ENCODE measurements around the gene SH2D4B.

SH2D4B gene

GRCh38 chr10:80672613-80673012, 134.9 kb downstream of the SH2D4B start:
- no peaks in the 10 kb centered on the region for H3K9me3 ChIP-seq
- no peak for TF ChIP-seq CTCF (IDR thresholded peaks at IDR 0.05)
- H3K27me3 ChIP-seq, result peaks cover 4% of the 10 kb centered on the region
- no peak overlapping the region for H3K4me3 ChIP-seq (ENCODE audit: low read depth in 1 of 2, low read length in 1 of 2)
- H3K4me1 ChIP-seq (ENCODE audit: control insufficient read depth in 1 of 2, insufficient read depth in 1 of 2, low read depth in 1 of 2, low read length in 1 of 2), result no peaks in the 10 kb centered on the region
- no peaks in the 10 kb centered on the region for H3K36me3 ChIP-seq
- H3K27ac ChIP-seq, result no peak overlapping the region

GRCh38 chr10:80674809-80675208, 137.1 kb downstream of the SH2D4B start:
- H3K4me1 ChIP-seq (ENCODE audit: control insufficient read depth in 1 of 2, insufficient read depth in 1 of 2, low read depth in 1 of 2, low read length in 1 of 2), result no peaks in the 10 kb centered on the region
- H3K4me3 ChIP-seq (ENCODE audit: low read depth in 1 of 2, low read length in 1 of 2), result no peak overlapping the region
- no peaks in the 10 kb centered on the region for H3K36me3 ChIP-seq
- no peak overlapping the region for H3K27ac ChIP-seq
- no peak for TF ChIP-seq CTCF (IDR thresholded peaks at IDR 0.05)
- H3K27me3 ChIP-seq, result peaks cover 12% of the 10 kb centered on the region
- H3K9me3 ChIP-seq, result no peaks in the 10 kb centered on the region

- Histone ChIP-seq H3K9me3 (no peaks in the 10 kb centered on the region), H3K4me1 (ENCODE audit: control insufficient read depth in 1 of 2, insufficient read depth in 1 of 2, low read depth in 1 of 2, low read length in 1 of 2) (no peaks in the 10 kb centered on the region), H3K27ac (no peak overlapping the region), H3K36me3 (no peaks in the 10 kb centered on the region), H3K27me3 (peaks cover 18% of the 10 kb centered on the region), H3K4me3 (ENCODE audit: low read depth in 1 of 2, low read length in 1 of 2) (no peak overlapping the region)
- no peak for TF ChIP-seq CTCF (IDR thresholded peaks at IDR 0.05)
These were observed 143.4 kb downstream of the SH2D4B start for GRCh38 chr10:80681142-80681541.

- peaks cover 14% of the 10 kb centered on the region for H3K27me3 ChIP-seq
- TF ChIP-seq CTCF (IDR thresholded peaks at IDR 0.05), result no peak
- H3K4me3 ChIP-seq (ENCODE audit: low read depth in 1 of 2, low read length in 1 of 2), result no peak overlapping the region
- H3K36me3 ChIP-seq, result no peaks in the 10 kb centered on the region
- no peak overlapping the region for H3K27ac ChIP-seq
- no peaks in the 10 kb centered on the region for H3K9me3 ChIP-seq
- H3K4me1 ChIP-seq (ENCODE audit: control insufficient read depth in 1 of 2, insufficient read depth in 1 of 2, low read depth in 1 of 2, low read length in 1 of 2), result no peaks in the 10 kb centered on the region
These were observed 146.6 kb downstream of the SH2D4B start for GRCh38 chr10:80684259-80684658.

- H3K9me3 ChIP-seq, result no peaks in the 10 kb centered on the region
- no peaks in the 10 kb centered on the region for H3K4me1 ChIP-seq (ENCODE audit: control insufficient read depth in 1 of 2, insufficient read depth in 1 of 2, low read depth in 1 of 2, low read length in 1 of 2)
- TF ChIP-seq CTCF (IDR thresholded peaks at IDR 0.05), result no peak
- no peak overlapping the region for H3K27ac ChIP-seq
- no peak overlapping the region for H3K4me3 ChIP-seq (ENCODE audit: low read depth in 1 of 2, low read length in 1 of 2)
- H3K27me3 ChIP-seq, result peaks cover 25% of the 10 kb centered on the region
- no peaks in the 10 kb centered on the region for H3K36me3 ChIP-seq
These were observed 147.7 kb downstream of the SH2D4B start for GRCh38 chr10:80685355-80685754.

All from neutrophil (primary cell).